ENCODE results near the gene FNTB.
A peak's percentile ranks its signal among the peaks of the same experiment; 100 is the strongest.
"Not testable (repeated sequence)": the region's sequence is repeated elsewhere in the genome, so short reads cannot be mapped to it uniquely, and the experiment has no call there.

The FNTB gene

DNA sequence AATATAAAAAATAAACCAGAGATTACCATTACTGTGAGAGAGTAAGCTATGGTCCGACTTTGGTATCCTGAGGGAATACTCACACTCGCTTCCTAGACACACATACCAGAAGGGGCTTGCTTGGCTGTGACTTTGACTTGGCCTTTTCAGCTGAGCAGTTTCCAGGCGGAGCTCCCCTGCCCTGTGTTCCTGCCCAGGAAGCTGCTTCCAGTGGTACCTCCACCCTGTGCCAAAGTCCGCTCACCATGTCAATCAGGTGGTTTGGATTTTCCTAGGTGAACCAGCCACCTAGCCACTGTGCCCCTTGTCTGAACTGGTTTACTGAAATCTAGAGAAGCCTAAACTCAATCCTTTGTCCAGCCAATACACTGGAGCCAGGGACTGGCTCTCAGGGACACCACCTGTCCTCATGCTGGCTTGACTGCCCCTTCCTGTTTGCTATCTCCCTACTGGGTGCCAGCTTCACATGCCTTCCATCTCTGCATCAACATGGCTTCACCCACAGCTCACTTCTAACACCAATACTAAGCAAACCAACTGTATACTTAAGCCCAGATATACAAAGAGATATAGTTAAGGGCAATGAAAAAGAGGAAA, 87.0 kb downstream of the FNTB start:
- peaks cover 61% of the 10 kb centered on the region for H3K4me1 ChIP-seq (ENCODE audit: control insufficient read depth, insufficient read depth, low read length)
- H3K9ac ChIP-seq (ENCODE audit: low read length), result peak overlapping the region; percentile 5
- H3K4me3 ChIP-seq (ENCODE audit: low read length), result no peak overlapping the region
- H3K27me3 ChIP-seq (ENCODE audit: control insufficient read depth, insufficient read depth, low read length), result no peaks in the 10 kb centered on the region
- H3K9me3 ChIP-seq (ENCODE audit: control insufficient read depth, low read length), result no peaks in the 10 kb centered on the region
- peaks cover 4% of the 10 kb centered on the region for H3K36me3 ChIP-seq (ENCODE audit: control insufficient read depth, insufficient read depth, low read length)

DNA sequence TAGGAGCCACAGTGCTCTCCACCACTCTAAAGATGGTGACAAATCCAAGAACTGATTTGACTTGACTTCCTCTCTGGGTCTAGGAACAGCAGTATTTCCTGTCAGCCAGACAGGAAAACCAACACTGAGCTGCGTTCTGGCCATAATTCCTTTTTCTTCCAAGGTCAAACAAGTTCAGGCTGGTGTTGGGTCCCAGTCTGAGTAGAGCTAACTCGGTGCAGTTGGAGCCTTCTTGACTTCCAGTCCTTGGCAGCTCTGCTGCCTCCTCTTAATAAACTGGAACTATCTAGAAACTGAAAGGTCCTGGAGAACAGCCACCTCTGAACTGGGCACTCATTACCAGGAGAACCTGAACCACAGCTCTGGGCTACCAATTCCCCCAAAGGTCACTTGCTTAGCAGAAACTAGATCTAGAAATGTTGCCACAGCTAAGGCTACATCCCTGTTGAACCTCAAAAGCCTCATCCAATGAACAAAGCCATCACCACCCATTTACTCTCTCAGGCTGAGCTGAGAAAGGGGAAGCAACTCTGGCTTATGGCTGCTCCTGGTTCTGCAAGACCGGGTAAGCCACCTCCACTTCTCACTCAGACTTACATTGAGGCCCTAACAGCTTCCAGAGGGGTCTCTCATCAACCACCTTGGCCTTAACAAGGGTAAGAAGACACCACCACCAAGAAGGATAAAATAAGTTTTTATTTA, 87.9 kb downstream of the FNTB start:
- Histone ChIP-seq H3K4me3 (ENCODE audit: low read length) (no peak overlapping the region), H3K4me1 (ENCODE audit: control insufficient read depth, insufficient read depth, low read length) (peaks cover 61% of the 10 kb centered on the region), H3K27me3 (ENCODE audit: control insufficient read depth, insufficient read depth, low read length) (no peaks in the 10 kb centered on the region), H3K9me3 (ENCODE audit: control insufficient read depth, low read length) (no peaks in the 10 kb centered on the region), H3K9ac (ENCODE audit: low read length) (no peak overlapping the region), H3K36me3 (ENCODE audit: control insufficient read depth, insufficient read depth, low read length) (peaks cover 4% of the 10 kb centered on the region)

DNA sequence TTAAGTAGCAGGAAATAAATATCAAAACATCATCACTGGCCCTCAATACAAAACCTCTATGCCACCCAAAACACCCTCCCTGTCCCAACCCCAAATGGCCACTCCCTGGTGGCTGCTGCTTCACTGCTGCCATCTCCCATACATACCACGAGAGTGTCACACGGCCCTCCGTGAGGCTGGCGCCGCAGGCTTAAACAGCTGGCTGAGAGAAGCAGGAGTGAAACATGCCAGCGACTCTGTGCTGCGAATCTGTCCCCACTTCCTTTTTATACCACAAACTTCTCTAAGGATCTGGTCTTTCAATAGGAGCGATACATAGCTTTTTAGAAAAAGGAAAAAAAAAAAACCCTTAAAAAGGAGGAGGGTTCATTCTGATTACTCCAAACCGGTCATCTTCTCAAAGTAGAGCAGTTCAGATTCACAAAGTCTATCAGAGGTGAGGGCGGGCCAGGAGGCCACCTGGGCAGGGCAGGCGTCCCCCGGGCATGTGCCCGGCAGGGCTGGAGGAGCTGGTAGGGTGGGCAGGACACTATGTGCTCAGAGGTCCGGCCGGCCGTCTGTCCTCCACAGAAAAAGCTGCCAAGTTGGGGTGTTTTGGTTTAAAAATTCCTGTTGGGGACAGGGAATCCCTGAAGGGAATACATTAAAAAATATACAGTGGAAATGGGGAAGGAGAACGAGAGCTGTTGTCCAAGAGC, 89.1 kb downstream of the FNTB start:
- H3K4me1 ChIP-seq (ENCODE audit: control insufficient read depth, insufficient read depth, low read length), result peaks cover 58% of the 10 kb centered on the region
- no peaks in the 10 kb centered on the region for H3K9me3 ChIP-seq (ENCODE audit: control insufficient read depth, low read length)
- H3K4me3 ChIP-seq (ENCODE audit: low read length), result no peak overlapping the region
- no peak overlapping the region for H3K9ac ChIP-seq (ENCODE audit: low read length)
- no peaks in the 10 kb centered on the region for H3K27me3 ChIP-seq (ENCODE audit: control insufficient read depth, insufficient read depth, low read length)
- H3K36me3 ChIP-seq (ENCODE audit: control insufficient read depth, insufficient read depth, low read length), result peaks cover 4% of the 10 kb centered on the region

DNA sequence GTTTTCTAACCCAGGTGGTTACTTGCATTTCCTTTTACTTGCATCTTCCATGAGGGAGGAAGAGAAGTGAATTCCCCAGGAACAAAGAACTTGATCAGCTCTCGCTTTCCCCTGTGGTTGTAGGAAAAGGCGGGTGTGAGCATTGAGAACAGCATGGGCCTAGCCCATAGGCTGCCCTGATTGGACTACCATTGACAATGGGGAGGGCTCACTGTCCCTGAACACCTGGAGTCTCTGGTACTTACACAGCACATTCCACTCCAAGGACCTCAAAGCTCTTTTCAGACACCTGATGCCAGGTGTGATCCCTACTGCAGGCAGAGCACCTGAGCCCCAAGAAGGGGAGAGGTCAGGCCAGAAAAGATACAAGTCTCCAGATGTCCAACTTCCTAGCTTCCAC, 90.6 kb downstream of the FNTB start:
- Histone ChIP-seq H3K9me3 (ENCODE audit: control insufficient read depth, low read length) (no peaks in the 10 kb centered on the region), H3K27me3 (ENCODE audit: control insufficient read depth, insufficient read depth, low read length) (no peaks in the 10 kb centered on the region), H3K9ac (ENCODE audit: low read length) (no peak overlapping the region), H3K36me3 (ENCODE audit: control insufficient read depth, insufficient read depth, low read length) (peaks cover 4% of the 10 kb centered on the region), H3K4me1 (ENCODE audit: control insufficient read depth, insufficient read depth, low read length) (peaks cover 58% of the 10 kb centered on the region), H3K4me3 (ENCODE audit: low read length) (no peak overlapping the region)

DNA sequence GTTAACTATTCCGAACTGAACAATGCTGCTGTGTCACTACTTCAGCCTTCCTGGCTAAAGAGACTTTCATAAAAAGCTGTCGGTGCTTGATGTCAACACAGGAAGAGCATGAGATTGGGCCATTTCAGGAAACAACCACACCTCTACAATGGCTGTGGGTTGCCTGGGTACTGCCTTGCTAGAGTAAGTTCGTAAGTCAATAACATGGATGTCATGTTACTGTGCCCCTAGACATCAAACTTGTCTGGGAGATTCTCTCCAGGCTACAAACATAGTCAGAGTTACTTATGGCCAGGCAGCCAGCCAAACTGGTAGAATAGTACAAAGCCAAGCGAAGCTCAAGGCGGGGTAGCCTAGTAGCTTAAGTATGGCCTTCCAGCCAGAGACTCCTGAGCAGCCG, 92.5 kb downstream of the FNTB start:
- H3K9ac ChIP-seq (ENCODE audit: low read length), result no peak overlapping the region
- H3K36me3 ChIP-seq (ENCODE audit: control insufficient read depth, insufficient read depth, low read length), result peaks cover 4% of the 10 kb centered on the region

DNA sequence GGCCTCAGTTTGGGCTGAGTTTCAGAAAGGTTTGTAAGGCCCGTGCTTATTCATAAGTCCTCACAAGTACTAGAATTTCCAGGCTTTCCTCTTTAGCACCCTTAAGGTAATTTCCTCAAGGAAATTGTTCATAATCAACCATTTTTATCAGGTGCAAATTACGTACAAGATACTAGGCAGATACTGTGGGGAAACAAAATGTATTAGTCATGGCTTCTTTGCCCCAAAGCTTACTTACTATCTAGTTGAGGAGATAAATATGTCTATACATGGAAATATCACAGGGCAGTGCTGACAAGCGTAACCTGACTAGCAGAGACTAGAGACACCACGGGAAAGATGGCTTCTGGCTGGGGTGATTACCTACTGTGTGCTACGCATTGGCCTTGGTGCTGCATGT, 93.1 kb downstream of the FNTB start:
- H3K4me3 ChIP-seq (ENCODE audit: low read length), result no peak overlapping the region
- H3K36me3 ChIP-seq (ENCODE audit: control insufficient read depth, insufficient read depth, low read length), result peaks cover 4% of the 10 kb centered on the region
- peaks cover 34% of the 10 kb centered on the region for H3K4me1 ChIP-seq (ENCODE audit: control insufficient read depth, insufficient read depth, low read length)
- H3K9me3 ChIP-seq (ENCODE audit: control insufficient read depth, low read length), result no peaks in the 10 kb centered on the region
- no peaks in the 10 kb centered on the region for H3K27me3 ChIP-seq (ENCODE audit: control insufficient read depth, insufficient read depth, low read length)
- H3K9ac ChIP-seq (ENCODE audit: low read length), result no peak overlapping the region

More for the DNA sequence above, 92.5 kb downstream of the FNTB start:
- Histone ChIP-seq H3K4me1 (ENCODE audit: control insufficient read depth, insufficient read depth, low read length) (peaks cover 40% of the 10 kb centered on the region), H3K9me3 (ENCODE audit: control insufficient read depth, low read length) (no peaks in the 10 kb centered on the region), H3K4me3 (ENCODE audit: low read length) (no peak overlapping the region), H3K27me3 (ENCODE audit: control insufficient read depth, insufficient read depth, low read length) (no peaks in the 10 kb centered on the region)

DNA sequence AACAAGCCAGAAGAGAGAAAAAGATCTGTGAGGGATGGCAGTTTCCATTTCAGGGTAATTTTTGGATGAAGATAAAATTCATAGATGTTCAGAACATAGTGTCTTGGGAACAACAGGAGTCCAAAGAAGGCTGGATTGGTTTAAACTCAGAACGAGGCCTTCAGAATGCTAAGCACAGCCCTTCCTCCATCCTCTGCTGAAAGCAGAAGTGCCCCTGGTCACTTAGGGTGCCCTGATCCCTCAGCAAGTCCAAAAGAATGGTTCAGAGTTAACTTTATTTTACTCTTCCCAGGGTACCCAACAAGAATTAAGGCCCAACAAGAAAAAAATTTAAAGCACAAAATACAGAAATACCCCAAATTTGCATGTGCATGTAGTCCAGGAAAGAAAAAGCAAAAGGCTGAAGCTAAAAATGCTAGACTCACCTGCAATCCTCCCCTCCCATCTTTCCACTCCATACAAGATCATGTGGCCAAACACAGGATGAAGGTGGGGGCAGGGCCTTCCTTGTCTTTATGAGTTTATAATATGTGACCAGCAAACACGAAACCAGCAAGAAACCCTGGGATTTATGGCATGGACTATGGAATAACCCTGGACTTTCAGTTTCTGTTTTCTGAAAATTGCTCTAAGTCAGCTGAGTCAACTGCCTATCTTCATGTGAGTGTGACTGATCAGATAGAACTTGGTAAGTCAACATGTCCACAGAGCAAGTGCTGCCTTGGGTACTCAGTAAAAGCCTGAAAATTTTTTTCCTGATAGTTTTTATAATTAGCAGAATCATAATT, 94.5 kb downstream of the FNTB start:
- no peaks in the 10 kb centered on the region for H3K9me3 ChIP-seq (ENCODE audit: control insufficient read depth, low read length)
- H3K4me3 ChIP-seq (ENCODE audit: low read length), result no peak overlapping the region
- peaks cover 4% of the 10 kb centered on the region for H3K36me3 ChIP-seq (ENCODE audit: control insufficient read depth, insufficient read depth, low read length)
- H3K4me1 ChIP-seq (ENCODE audit: control insufficient read depth, insufficient read depth, low read length), result peaks cover 29% of the 10 kb centered on the region
- H3K9ac ChIP-seq (ENCODE audit: low read length), result peak overlapping the region; percentile 32
- no peaks in the 10 kb centered on the region for H3K27me3 ChIP-seq (ENCODE audit: control insufficient read depth, insufficient read depth, low read length)

DNA sequence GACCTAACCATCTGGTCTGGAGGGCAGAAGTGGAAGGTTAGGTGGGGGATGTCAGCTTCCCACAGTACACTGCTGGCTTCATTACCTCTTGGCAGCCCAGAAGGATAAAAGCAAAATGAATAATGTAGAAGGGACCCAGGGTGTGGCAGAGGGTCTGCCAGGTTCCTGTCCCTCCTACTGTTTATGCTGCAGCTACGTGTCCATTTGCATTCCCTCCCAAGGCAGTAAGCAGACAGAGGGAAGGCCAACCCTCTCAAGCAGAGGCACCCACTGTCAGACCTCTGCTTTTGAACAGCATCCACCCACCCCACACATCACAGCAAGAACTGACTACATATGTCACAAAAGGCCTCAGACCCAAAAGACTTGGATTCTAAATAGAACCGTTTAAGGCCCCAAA, 96.2 kb downstream of the FNTB start:
- Histone ChIP-seq H3K27me3 (ENCODE audit: control insufficient read depth, insufficient read depth, low read length) (no peaks in the 10 kb centered on the region), H3K9ac (ENCODE audit: low read length) (no peak overlapping the region), H3K4me3 (ENCODE audit: low read length) (no peak overlapping the region), H3K9me3 (ENCODE audit: control insufficient read depth, low read length) (no peaks in the 10 kb centered on the region), H3K36me3 (ENCODE audit: control insufficient read depth, insufficient read depth, low read length) (no peaks in the 10 kb centered on the region), H3K4me1 (ENCODE audit: control insufficient read depth, insufficient read depth, low read length) (peaks cover 29% of the 10 kb centered on the region)

DNA sequence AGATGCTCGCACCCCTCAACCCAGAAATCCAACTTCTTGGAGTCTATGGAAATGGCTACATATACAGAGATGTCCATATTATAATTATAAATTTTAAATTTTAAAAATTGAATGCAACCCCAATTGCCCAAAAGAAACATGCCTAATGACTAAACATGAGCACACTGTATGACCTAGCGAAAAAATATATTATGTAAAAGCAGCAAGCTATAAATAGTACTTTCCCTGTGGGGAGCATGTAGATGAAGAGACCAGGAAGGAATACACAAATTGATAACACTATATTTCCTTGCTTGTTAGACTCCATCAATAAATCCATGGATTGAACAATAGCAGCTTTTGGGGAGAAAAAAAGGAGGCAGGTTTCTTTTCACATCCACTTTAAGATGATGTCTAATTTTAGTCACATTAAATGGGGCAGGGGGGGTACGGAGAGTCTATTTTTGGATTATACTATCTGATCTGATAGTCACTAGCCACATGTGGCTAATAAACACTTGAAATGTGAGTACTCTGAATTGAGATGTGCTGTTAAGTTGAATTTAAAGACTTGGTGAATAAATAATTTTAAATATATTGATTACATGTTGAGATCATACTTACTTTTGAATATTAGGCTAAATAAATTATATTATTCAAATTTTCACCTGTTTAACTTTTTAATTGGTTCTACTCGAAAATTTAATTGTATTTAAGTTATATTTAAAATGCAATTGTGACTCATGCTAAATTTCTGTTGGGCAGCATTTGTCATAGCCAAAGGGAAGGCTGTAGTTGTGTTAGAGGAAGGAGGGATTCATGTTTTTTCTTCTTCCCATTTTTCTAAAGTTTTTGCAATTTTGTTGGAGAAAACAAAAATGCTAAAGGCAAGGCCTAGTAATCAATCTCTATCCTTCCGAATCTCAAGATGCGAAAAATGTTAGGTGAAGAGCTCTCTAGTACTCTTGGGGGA, 98.1 kb downstream of the FNTB start:
- H3K9ac ChIP-seq (ENCODE audit: low read length), result no peak overlapping the region
- H3K4me3 ChIP-seq (ENCODE audit: low read length), result no peak overlapping the region
- peaks cover 25% of the 10 kb centered on the region for H3K4me1 ChIP-seq (ENCODE audit: control insufficient read depth, insufficient read depth, low read length)
- no peaks in the 10 kb centered on the region for H3K27me3 ChIP-seq (ENCODE audit: control insufficient read depth, insufficient read depth, low read length)
- H3K9me3 ChIP-seq (ENCODE audit: control insufficient read depth, low read length), result no peaks in the 10 kb centered on the region
- no peaks in the 10 kb centered on the region for H3K36me3 ChIP-seq (ENCODE audit: control insufficient read depth, insufficient read depth, low read length)

DNA sequence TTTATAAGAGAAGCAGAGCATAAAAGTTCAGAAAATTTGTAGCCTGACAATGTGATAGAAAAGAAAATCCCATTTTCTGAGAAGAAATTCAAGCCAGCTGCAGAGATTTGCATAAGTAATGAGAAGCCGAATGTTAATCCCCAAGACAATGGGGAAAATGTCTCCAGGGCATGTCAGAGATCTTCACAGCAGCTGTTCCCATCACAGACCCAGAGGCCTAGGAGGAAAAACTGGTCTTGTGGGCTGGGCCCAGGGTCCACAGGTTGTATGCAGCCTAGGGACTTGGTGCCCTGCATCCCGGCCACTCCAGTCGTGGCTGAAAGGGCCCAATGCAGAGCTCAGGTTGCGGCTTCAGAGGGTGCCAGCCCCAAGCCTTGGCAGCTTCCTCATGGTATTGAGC, 100.0 kb downstream of the FNTB start:
- not testable (repeated sequence) for H3K4me3 ChIP-seq (ENCODE audit: low read length); H3K9me3 ChIP-seq (ENCODE audit: control insufficient read depth, low read length); H3K27me3 ChIP-seq (ENCODE audit: control insufficient read depth, insufficient read depth, low read length); H3K9ac ChIP-seq (ENCODE audit: low read length); H3K36me3 ChIP-seq (ENCODE audit: control insufficient read depth, insufficient read depth, low read length)
- peaks cover 11% of the 10 kb centered on the region for H3K4me1 ChIP-seq (ENCODE audit: control insufficient read depth, insufficient read depth, low read length)

DNA sequence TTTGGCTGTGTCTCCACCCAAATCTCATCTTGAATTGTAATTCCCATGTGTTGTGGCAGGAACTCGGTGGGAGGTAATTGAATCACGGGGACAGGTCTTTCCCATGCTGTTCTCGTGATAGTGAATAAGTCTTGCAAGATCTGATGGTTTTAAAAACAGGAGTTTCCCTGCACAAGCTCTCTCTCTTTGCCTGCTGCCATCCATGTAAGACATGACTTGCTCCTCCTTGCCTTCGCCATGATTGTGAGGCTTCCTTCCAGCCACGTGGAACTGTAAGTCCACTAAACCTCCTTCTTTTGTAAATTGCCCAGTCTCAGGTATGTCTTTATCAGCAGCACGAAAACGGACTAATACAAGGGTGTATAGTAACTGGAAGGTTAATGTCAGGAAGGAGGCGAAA, 101.1 kb downstream of the FNTB start:
- not testable (repeated sequence) for H3K27me3 ChIP-seq (ENCODE audit: control insufficient read depth, insufficient read depth, low read length); H3K36me3 ChIP-seq (ENCODE audit: control insufficient read depth, insufficient read depth, low read length); H3K9me3 ChIP-seq (ENCODE audit: control insufficient read depth, low read length); H3K9ac ChIP-seq (ENCODE audit: low read length); H3K4me3 ChIP-seq (ENCODE audit: low read length)
- H3K4me1 ChIP-seq (ENCODE audit: control insufficient read depth, insufficient read depth, low read length), result peaks cover 16% of the 10 kb centered on the region

Measured in mucosa of stomach (tissue), 1 donor.